GM21367 (cell line): ENCODE measurements around the gene TMEM107.

Source experiments
- ATAC-seq: cut with Tn5 transposase; IDR thresholded peaks from one replicate; pipeline ENCODE4 v1.9.1; 2021; ENCODE audit not compliant: unreplicated experiment

TMEM107 gene

DNA sequence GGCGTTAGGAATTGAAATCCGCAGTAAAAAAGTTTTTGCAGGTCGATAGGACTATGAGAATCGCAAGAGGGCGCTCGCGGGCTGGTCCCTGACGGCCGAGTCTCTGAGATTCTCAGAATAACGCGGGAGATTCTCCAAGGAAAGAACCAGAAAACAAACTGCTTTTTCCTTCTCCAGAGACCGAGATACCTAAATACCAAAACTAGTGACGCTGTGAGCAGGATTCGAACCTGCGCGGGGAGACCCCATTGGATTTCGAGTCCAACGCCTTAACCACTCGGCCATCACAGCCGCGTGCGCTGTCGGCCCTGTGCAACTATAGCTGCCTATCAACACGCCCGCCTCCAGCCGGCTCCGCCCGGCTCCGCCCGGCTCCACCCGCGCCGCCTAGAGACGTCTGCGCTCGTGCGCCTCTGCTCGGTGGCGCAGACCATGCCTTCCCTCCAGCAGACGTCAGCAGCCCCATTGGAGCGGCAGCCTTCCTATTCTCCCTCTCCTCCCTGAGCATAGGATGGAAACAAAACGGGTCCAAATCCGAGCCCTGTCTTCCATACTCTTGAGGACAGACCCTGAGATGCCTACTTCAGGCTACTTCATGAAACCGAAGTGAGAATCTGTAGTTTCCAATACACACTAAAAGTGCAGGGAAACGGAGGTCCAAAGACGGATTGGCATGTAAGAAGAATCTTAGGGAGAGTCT lies 37.4 kb downstream of the TMEM107 start:
- peak; percentile 49 for ATAC-seq

DNA sequence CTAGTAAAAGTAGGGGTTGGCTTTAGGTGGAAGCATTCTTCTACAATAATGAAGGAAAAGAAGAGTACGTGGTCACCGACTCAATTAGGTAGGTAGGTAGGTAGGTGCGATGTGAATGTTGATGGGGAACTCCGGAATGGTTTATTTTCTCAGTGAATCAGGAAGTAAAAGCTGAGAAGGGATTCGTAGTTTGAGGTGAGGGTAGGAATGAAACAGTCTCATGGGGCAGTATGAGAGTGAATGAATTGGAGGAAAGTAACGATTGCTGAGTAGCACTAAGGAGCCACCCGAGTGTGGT lies 37.9 kb downstream of the TMEM107 start:
- ATAC-seq: no peak

- no peak for ATAC-seq
These were observed 38.4 kb downstream of the TMEM107 start for GRCh38 chr17:8137645-8138373.

DNA sequence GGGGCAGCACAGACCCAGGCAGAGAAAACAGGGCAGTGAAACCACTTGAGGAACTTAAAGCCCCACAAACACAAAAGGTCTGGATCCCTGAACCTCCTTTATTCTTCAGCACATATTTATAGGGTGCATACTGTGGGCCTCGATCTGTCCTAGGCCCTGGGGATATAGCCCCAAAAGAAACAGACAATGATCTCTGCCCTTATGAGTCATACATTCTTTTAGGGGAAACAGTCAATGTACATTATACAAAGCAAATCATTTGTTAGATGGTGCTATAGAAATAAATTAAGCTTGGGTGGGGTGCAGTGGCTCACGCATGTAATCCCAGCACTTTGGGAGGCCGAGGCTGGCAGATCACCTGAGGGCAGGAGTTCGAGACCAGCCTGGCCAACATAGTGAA lies 42.2 kb downstream of the TMEM107 start:
- ATAC-seq: no peak

- ATAC-seq: no peak
These were observed 42.8 kb downstream of the TMEM107 start for GRCh38 chr17:8133399-8133798.

DNA sequence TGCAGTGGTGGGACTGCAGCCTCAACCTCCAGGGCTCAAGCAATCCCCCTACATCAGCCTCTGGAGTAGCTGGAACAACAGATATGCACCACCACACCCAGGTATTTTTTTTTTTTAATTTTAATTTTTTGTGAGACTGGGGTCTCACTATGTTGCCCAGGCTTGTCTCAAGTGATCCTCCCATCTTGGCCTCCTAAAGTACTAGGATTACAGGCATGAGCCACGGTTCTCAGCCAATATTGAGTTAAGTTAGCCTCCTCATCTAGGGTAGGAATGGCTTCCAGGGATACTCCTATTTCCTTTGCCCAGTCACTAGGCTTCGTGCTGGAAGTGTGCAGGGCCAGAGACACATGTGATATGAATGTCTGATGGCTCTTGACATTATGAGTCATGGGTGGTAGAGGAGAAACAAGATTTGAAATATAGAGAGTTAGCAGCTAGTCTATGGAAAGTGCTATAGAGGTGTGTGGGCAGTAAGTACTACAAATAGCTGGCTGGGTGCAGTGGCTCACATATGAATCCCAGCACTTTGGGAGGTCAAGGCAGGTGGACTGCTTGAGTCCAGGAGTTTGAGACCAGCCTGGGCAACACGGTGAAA lies 44.2 kb downstream of the TMEM107 start:
- ATAC-seq: no peak

GRCh38 chr17:8128125-8128784 lies 47.9 kb downstream of the TMEM107 start:
- ATAC-seq: no peak

- no peak for ATAC-seq
These were observed 49.6 kb downstream of the TMEM107 start for GRCh38 chr17:8126491-8127066.

DNA sequence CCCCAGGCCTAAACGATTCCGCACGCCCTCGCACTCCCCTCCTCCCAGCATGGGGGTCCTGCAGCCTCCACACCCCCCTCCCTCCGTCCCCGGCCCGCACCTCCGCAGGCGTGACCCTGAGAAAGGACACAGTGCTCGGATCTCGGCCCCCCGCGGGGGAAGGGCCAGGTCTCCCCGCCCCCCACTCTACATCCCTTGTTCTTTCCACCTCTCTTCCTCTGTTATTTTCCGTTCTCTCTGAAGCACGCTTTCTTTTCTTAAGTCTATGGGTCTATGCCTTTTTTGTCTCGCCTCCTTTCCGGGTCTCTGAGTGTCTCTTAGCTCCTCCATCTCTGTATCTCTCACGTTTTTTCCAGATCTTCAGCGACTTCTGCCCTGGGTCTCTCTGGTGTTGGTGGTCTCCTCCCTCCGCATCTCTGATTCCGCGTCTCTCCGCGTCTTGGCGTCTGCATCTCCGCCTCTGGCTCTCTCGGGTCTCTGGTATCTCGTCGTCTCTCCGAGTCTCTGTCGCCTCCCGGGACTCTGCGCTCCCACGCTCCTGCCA lies 50.2 kb downstream of the TMEM107 start:
- ATAC-seq: no peak

DNA sequence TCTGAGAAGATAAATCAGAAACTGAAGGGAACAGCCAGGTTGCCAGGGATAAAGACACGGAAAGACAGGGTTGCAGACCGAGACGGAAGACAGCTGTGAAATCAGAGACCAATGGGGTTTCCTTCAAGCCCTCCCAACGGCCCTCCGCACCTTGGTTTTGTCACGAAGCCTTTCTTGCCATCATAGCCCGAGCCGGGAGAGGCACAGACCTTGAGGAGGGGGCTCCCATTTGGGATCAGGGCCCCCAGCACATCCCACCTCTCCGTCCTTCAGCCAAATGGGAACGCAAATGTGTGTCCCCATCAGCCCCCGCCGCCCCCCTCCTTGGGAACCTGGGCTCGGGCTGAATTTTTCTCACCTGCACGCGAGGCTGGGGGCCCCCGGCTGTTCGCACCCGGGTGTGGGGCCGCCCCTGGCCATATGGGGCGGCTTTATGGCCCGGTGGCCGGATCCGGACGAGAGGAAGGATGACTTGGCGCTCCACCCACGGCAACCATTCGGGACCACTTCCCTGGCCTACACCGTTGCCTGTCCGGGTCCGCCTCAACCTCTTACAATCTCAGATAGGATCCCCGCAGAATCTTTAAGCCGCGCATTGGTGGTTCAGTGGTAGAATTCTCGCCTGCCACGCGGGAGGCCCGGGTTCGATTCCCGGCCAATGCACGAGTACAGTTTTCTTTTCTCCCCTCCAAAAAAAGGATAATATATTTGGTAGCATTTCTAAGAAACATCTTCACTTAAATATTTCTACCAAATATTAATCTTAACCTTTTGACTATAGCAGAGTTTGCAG lies 50.8 kb downstream of the TMEM107 start:
- ATAC-seq: no peak

- ATAC-seq: no peak
These were observed 51.6 kb downstream of the TMEM107 start for GRCh38 chr17:8124350-8125153.

DNA sequence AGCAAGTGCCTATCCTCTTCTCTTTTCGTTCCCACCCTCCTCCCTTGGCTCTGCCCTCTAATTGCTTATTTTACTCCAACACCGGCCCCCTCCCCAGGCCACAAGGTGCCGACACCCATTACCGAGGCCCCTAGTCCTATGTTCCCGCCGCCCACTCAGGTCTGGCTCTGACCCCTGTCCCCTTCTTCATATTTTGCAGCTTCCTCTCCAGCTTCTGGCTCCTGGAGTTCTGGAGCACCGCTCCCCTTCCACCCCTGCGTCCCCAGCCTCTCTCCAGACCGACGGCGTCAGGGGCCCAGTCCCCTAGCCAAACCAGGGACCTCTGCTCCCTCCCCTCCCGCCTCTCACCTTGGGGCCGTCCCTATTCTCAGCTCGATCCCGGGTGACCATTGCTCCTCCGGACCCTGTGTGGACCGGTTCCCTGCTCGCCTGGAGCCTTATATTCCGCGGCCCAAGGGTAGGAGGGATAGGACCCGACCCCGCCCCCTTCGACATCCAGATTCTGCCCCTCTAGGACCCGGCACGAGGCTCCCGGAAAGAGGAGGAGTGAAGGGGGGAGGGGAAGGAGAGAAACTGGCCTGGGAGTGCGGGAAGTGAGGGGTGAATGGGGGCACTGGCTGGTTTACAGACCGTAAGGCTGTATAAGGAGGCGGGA lies 52.4 kb downstream of the TMEM107 start, which contains the start of gene HES7:
Gene HES7, minus strand, starts transcription at position 412 of the 655 bp plus-strand sequence. Its CDS starts 22 bp downstream, at position 390.
- no peak for ATAC-seq

DNA sequence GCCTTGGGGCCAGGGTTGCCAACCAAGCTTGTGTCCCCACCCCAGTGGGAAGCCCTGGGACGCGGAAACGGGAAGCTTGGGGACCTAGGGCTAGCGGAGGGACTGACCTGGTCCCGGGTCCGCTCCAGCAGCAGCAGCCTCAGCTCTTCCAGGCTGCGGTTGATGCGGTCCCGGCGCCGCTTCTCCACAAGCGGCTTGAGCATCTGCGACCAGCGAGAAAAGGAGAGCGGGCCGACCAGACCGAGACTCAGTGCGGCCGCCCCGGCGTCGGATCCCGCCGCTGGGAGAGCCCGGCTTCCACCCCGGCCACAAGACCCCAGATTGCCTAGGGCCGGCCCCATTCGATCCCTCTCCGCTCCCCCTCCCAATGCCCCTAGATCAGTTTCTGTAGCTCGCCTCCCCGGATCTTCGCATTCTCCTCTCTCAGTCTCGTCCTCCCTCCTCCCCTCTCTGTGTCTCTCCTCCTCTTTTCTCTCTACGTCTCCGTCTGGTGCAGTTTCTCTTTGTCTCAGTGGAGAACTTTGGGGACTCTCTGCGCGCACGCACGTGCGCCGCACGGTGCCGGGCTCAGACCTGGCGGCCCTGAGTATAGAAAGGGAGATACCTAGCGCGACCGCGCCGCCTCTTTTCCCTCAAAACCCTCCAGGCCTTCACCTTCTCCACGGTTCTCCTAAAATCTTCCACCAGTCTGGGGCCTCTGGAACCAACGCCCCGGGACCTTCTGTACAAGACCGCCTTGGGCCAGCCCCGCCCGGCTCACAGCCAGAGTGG lies 53.1 kb downstream of the TMEM107 start:
- no peak for ATAC-seq
